Measurements from ENCODE around the gene OR2A14.

Gene OR2A14

DNA sequence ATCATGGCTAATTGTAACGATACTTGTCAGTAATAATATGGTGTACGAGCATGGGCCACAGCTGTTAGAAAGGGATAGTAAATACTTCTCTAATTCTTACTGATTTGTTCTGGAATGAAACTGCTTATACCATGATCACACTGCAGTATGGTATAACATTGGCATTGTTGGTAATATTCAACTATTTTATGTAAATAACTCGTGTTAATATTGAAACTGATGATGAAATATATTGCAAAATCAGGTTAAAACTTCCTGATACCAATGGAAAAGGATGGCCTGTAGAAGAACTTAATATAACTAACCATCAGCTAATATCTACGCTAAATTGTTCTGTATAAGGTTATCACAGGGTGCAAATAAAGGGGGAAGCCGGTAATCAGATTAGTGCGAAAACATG lies 10.3 kb downstream of the OR2A14 start:
- no peaks in the 10 kb centered on the region for H3K36me3 ChIP-seq (ENCODE audit: low read length)
- H3K4me2 ChIP-seq (ENCODE audit: low read depth, low read length, poor library complexity, severe bottlenecking) = no peak overlapping the region
- H2AFZ ChIP-seq (ENCODE audit: low read depth, low read length, severe bottlenecking) = no peak overlapping the region
- H3K27me3 ChIP-seq (ENCODE audit: low read length) = no peaks in the 10 kb centered on the region
- H3K9me3 ChIP-seq (ENCODE audit: insufficient read depth, low read length) = no peaks in the 10 kb centered on the region
- H3K27ac ChIP-seq (ENCODE audit: low read depth, low read length) = no peak overlapping the region
- no peaks in the 10 kb centered on the region for H3F3A ChIP-seq (ENCODE audit: insufficient read depth)
- no peaks in the 10 kb centered on the region; the same call in 1 of the 2 replicates for H4K20me1 ChIP-seq (ENCODE audit: low read depth, low read length)
- TF ChIP-seq EZH2phosphoT487 (conservative IDR thresholded peaks at IDR 0.05; ENCODE audit: low read length) = no peak
- TF ChIP-seq, protein P1, sequence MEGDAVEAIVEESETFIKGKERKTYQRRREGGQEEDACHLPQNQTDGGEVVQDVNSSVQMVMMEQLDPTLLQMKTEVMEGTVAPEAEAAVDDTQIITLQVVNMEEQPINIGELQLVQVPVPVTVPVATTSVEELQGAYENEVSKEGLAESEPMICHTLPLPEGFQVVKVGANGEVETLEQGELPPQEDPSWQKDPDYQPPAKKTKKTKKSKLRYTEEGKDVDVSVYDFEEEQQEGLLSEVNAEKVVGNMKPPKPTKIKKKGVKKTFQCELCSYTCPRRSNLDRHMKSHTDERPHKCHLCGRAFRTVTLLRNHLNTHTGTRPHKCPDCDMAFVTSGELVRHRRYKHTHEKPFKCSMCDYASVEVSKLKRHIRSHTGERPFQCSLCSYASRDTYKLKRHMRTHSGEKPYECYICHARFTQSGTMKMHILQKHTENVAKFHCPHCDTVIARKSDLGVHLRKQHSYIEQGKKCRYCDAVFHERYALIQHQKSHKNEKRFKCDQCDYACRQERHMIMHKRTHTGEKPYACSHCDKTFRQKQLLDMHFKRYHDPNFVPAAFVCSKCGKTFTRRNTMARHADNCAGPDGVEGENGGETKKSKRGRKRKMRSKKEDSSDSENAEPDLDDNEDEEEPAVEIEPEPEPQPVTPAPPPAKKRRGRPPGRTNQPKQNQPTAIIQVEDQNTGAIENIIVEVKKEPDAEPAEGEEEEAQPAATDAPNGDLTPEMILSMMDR (IDR thresholded peaks at IDR 0.05; ENCODE audit: insufficient read depth, low read length, poor library complexity, severe bottlenecking) = no peak
- no peaks in the 10 kb centered on the region for H3K9me2 ChIP-seq (replicated peaks; ENCODE audit: insufficient read depth, low read length)
- no peaks in the 10 kb centered on the region for H3K79me2 ChIP-seq (ENCODE audit: insufficient read depth, low read length)
- no peak overlapping the region for H3K9ac ChIP-seq (ENCODE audit: low read length)
- H3K4me3 ChIP-seq (ENCODE audit: insufficient read depth, low read length, poor library complexity, severe bottlenecking) = no peak overlapping the region

DNA sequence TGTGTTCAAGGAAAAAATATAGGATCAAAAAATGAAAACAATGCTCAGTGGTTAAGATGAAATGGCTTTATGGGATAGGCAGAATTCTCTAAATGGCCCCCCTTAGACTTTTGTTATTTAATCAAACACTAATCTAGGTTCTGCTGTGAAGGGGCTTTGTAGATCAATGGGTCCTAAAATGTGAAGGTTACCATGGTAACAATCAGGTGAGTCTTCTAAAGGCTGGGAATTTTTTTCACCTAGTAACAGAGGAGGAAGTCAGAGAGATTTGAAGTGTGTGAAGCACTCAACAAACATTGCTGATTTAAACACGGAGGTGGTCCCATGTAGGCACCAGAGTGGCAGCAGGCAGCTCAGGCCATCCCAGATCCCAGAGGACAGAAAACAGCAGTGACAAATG lies 11.1 kb downstream of the OR2A14 start:
- Histone ChIP-seq H3K27ac (ENCODE audit: low read depth, low read length) (no peak overlapping the region), H3K36me3 (ENCODE audit: low read length) (no peaks in the 10 kb centered on the region), H3K79me2 (ENCODE audit: insufficient read depth, low read length) (no peaks in the 10 kb centered on the region), H2AFZ (ENCODE audit: low read depth, low read length, severe bottlenecking) (no peak overlapping the region), H3K4me2 (ENCODE audit: low read depth, low read length, poor library complexity, severe bottlenecking) (no peak overlapping the region), H3F3A (ENCODE audit: insufficient read depth) (no peaks in the 10 kb centered on the region), H3K9me2 (replicated peaks; ENCODE audit: insufficient read depth, low read length) (no peaks in the 10 kb centered on the region), H4K20me1 (ENCODE audit: low read depth, low read length) (no peaks in the 10 kb centered on the region; the same call in 1 of the 2 replicates), H3K27me3 (ENCODE audit: low read length) (no peaks in the 10 kb centered on the region), H3K9me3 (ENCODE audit: insufficient read depth, low read length) (no peaks in the 10 kb centered on the region), H3K9ac (ENCODE audit: low read length) (no peak overlapping the region), H3K4me3 (ENCODE audit: insufficient read depth, low read length, poor library complexity, severe bottlenecking) (no peak overlapping the region)
- TF ChIP-seq, protein P1 (IDR thresholded peaks at IDR 0.05; ENCODE audit: insufficient read depth, low read length, poor library complexity, severe bottlenecking) = no peak
- TF ChIP-seq EZH2phosphoT487 (conservative IDR thresholded peaks at IDR 0.05; ENCODE audit: low read length) = no peak

DNA sequence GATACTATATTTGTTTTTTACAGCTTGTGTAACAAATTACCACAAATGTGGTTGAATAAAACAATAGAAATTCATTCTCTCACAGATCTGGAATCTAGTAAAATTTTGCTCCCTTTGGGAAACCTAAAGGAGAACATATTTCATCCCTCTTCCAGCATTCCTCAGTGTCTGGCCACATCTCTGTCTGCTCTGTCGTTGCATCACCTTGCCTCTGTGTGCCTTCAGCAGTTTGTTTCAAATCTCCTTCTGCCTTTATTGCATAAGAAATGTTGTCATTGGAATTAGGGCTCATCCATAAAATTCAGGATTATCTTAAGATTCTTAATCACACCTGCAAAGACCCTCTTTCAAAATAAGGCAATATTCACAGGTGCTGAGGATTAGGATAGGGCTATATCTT lies 14.5 kb downstream of the OR2A14 start:
- H3K36me3 ChIP-seq (ENCODE audit: low read length) = no peaks in the 10 kb centered on the region
- H4K20me1 ChIP-seq (ENCODE audit: low read depth, low read length) = no peaks in the 10 kb centered on the region; the same call in 1 of the 2 replicates
- H3K9me3 ChIP-seq (ENCODE audit: insufficient read depth, low read length) = no peaks in the 10 kb centered on the region
- H3K4me2 ChIP-seq (ENCODE audit: low read depth, low read length, poor library complexity, severe bottlenecking) = no peak overlapping the region
- no peak overlapping the region for H3K27ac ChIP-seq (ENCODE audit: low read depth, low read length)
- H3K9ac ChIP-seq (ENCODE audit: low read length) = no peak overlapping the region
- no peak for TF ChIP-seq EZH2phosphoT487 (conservative IDR thresholded peaks at IDR 0.05; ENCODE audit: low read length)
- TF ChIP-seq, protein P1 (IDR thresholded peaks at IDR 0.05; ENCODE audit: insufficient read depth, low read length, poor library complexity, severe bottlenecking) = no peak
- no peaks in the 10 kb centered on the region for H3K9me2 ChIP-seq (replicated peaks; ENCODE audit: insufficient read depth, low read length)
- H3F3A ChIP-seq (ENCODE audit: insufficient read depth) = no peaks in the 10 kb centered on the region
- no peaks in the 10 kb centered on the region for H3K79me2 ChIP-seq (ENCODE audit: insufficient read depth, low read length)
- no peak overlapping the region for H2AFZ ChIP-seq (ENCODE audit: low read depth, low read length, severe bottlenecking)
- H3K27me3 ChIP-seq (ENCODE audit: low read length) = no peaks in the 10 kb centered on the region
- H3K4me3 ChIP-seq (ENCODE audit: insufficient read depth, low read length, poor library complexity, severe bottlenecking) = no peak overlapping the region

All from SU-DHL-6 (cell line).